B cell (primary cell): ENCODE measurements around the gene SH3GL3. TPM values are rescaled to one million over a fixed set of nuclear protein-coding genes. Genes with fewer than 3 reads are reported as not detected.

Source experiments
- ATAC-seq: fragments of 200-7000 bp; cut with Tn5 transposase; one replicate; pipeline ENCODE4 v1.10.0; 2021; ENCODE audit warnings: low read depth, mild to moderate bottlenecking, moderate number of reproducible peaks, moderate library complexity
- CTCF ChIA-PET: fragments of 350-600 bp; sonication (Branson Sonifier 250); formaldehyde crosslinking; loops from one replicate; lab custom pipeline; 2021; ENCODE audit warnings: antibody characterized with exemption, inconsistent platforms; lab: Charles Lee
- POLR2A ChIA-PET: fragments of 350-600 bp; sonication (Branson Sonifier 250); formaldehyde crosslinking; loops from one replicate; lab custom pipeline; 2021; ENCODE audit warnings: antibody characterized with exemption; lab: Charles Lee
- DNase-seq: peaks from one replicate; pipeline ENCODE4 v3.0.0; 2013
- H2AFZ ChIP-seq: 2 replicates; pipeline ENCODE4 v1.6.1; 2012; ENCODE audit warnings: mild to moderate bottlenecking, low read depth, low read length; ENCODE audit not compliant: insufficient read depth, poor library complexity, severe bottlenecking
- H3K27ac ChIP-seq, 2 donors: 1 replicate in 1 of 2; 2 replicates in 1 of 2; pipeline ENCODE4 v1.5.1; 2012 to 2013; ENCODE audit warnings: low read length in 2 of 2, mild to moderate bottlenecking in 2 of 2, moderate library complexity in 1 of 2
- H3K27me3 ChIP-seq, 4 experiments: fragments of 200-600 bp in 1 of 4; sonication (generic) in 1 of 4; replicated peaks in 1 of 4; 1 replicate in 2 of 4; 2 replicates in 2 of 4; pipeline versions ENCODE4 v1.6.1 to v1.7.0; 2013 to 2016; ENCODE audit warnings: low read length in 3 of 4, mild to moderate bottlenecking in 2 of 4, mixed read lengths in 1 of 4, moderate library complexity in 1 of 4; ENCODE audit not compliant: insufficient read depth in 4 of 4, control insufficient read depth in 3 of 4; ENCODE audit errors: control extremely low read depth in 1 of 4
- H3K36me3 ChIP-seq, 2 experiments: replicated peaks in 1 of 2; 1 replicate in 1 of 2; 2 replicates in 1 of 2; pipeline versions ENCODE4 v1.6.1 to v1.7.1; 2013; ENCODE audit warnings: low read length in 1 of 2; ENCODE audit not compliant: insufficient read depth in 2 of 2, control insufficient read depth in 1 of 2; ENCODE audit errors: control extremely low read depth in 1 of 2, extremely low read depth in 1 of 2
- H3K4me1 ChIP-seq, 2 donors: fragments of 200-600 bp in 1 of 2; sonication (generic) in 1 of 2; 1 replicate in 1 of 2; 2 replicates in 1 of 2; pipeline versions ENCODE4 v1.5.1 to v1.6.1; 2013 to 2017; ENCODE audit warnings: low read length in 2 of 2; ENCODE audit not compliant: control insufficient read depth in 2 of 2, insufficient read depth in 2 of 2
- H3K4me2 ChIP-seq: replicated peaks from 2 replicates; pipeline ENCODE3; 2012; ENCODE audit warnings: mild to moderate bottlenecking, low read depth, low read length; ENCODE audit not compliant: poor library complexity, severe bottlenecking
- H3K4me3 ChIP-seq, 5 experiments: fragments of 200-600 bp in 1 of 5; sonication (generic) in 1 of 5; 1 replicate in 3 of 5; 2 replicates in 2 of 5; pipeline versions ENCODE4 v1.5.1 to v1.7.0; 2011 to 2016; ENCODE audit warnings: low read length in 4 of 5, mild to moderate bottlenecking in 4 of 5, low read depth in 2 of 5, control low read depth in 1 of 5, moderate library complexity in 1 of 5; ENCODE audit not compliant: insufficient read depth in 1 of 5; ENCODE audit errors: control extremely low read depth in 1 of 5, extremely low read depth in 1 of 5
- H3K79me2 ChIP-seq: fragments of 200-600 bp; sonication (generic); one replicate; pipeline ENCODE4 v1.6.0; 2016; ENCODE audit warnings: low read length; ENCODE audit not compliant: control insufficient read depth, insufficient read depth
- H3K9ac ChIP-seq: fragments of 200-600 bp; sonication (generic); 2 replicates; pipeline ENCODE4 v1.6.1; 2017; ENCODE audit warnings: mild to moderate bottlenecking, low read length, moderate library complexity
- H3K9me3 ChIP-seq, 3 donors: one replicate each; pipeline versions ENCODE4 v1.6.1 to v1.7.1; 2013; ENCODE audit warnings: low read length in 2 of 3; ENCODE audit not compliant: control insufficient read depth in 2 of 3, insufficient read depth in 1 of 3; ENCODE audit errors: control extremely low read depth in 1 of 3
- H4K20me1 ChIP-seq: 2 replicates; pipeline ENCODE4 v1.6.0; 2012; ENCODE audit warnings: mild to moderate bottlenecking, low read length; ENCODE audit not compliant: insufficient read depth, control insufficient read depth, poor library complexity, severe bottlenecking
- H3K27ac Mint-ChIP-seq: one replicate; pipeline ENCODE4 v1.8.0; 2021; ENCODE audit warnings: mixed read lengths
- H3K27me3 Mint-ChIP-seq: one replicate; pipeline ENCODE4 v1.8.0; 2021; ENCODE audit warnings: mixed read lengths
- H3K4me1 Mint-ChIP-seq: one replicate; pipeline ENCODE4 v1.8.0; 2021; ENCODE audit warnings: mixed read lengths
- H3K4me3 Mint-ChIP-seq: one replicate; pipeline ENCODE4 v1.8.0; 2021; ENCODE audit warnings: mixed read lengths
- H3K9me3 Mint-ChIP-seq: one replicate; pipeline ENCODE4 v1.8.0; 2022; ENCODE audit warnings: mixed read lengths; ENCODE audit not compliant: insufficient read depth
- EZH2 ChIP-seq: IDR thresholded peaks from 2 replicates; pipeline ENCODE4 v1.6.1; 2012; ENCODE audit warnings: borderline replicate concordance, low read depth, mild to moderate bottlenecking, moderate library complexity, low read length; ENCODE audit not compliant: insufficient read depth, poor library complexity, severe bottlenecking
- WGBS: methylation state at CpG from one replicate; pipeline ENCODE4 v1.1.5; 2013; ENCODE audit warnings: missing lambda C conversion rate; ENCODE audit not compliant: insufficient coverage; 5-methylcytosine and 5-hydroxymethylcytosine counted together
- intact Hi-C: fragments of 100-400 bp; cut with micrococcal nuclease; formaldehyde crosslinking; loops from one replicate; pipeline ENCODE4 v1.10.0; 2022
- polyA plus RNA-seq: library from polyadenylated mRNA; depleted of rRNA; stranded (reverse); fragments of >200 nt; gene quantifications from 2 replicates; pipeline ENCODE4 v1.2.3, GENCODE V29; 2012
- total RNA-seq, 2 donors: library from RNA; stranded (reverse); fragments of 120-200 nt in 1 of 2; gene quantifications; 1 replicate in 1 of 2; 2 replicates in 1 of 2; pipeline versions ENCODE4 v1.2.3 to v1.2.4, GENCODE V29; 2013 to 2022
- TF ChIP-seq, protein P1 (sequence below): fragments of 200-600 bp; IDR thresholded peaks from one replicate; pipeline ENCODE4 v1.8.0; 2022; ENCODE audit warnings: antibody characterized with exemption, mild to moderate bottlenecking

Gene SH3GL3
- total and polyA plus RNA-seq, 2 donors (not counting 1 experiment from before 2014, with no cell fraction given) = not detected

DNA sequence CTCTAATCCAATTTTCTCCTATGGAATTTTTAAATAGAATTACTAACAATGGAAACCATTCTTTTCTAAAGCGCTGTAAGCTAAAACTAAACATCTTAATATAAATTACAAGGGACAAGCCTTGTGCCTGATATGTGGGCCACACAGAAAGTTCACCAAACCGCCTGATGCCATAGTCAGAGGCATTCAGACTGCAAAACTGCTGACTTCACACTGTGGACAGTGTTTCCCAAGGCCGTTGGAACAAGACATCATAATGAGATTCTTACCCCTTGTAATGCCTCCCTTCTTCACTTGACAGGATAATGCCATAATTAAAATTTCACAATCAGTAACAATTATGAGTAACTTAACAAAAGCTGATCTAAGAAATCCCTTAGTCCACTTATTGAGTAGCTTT is 14.9 kb downstream of the SH3GL3 start:
- Histone ChIP-seq H3K4me2 (no peak overlapping the region), H3K27me3 (no peaks in the 10 kb centered on the region), H2AFZ (no peak overlapping the region), H3K79me2 (no peaks in the 10 kb centered on the region), H3K9ac (no peak overlapping the region), H3K36me3 (no peaks in the 10 kb centered on the region), H3K4me3 (no peak overlapping the region), H3K27ac (no peak overlapping the region), H3K9me3 (no peaks in the 10 kb centered on the region), H4K20me1 (no peaks in the 10 kb centered on the region), H3K4me1 (no peaks in the 10 kb centered on the region)
- ATAC-seq = no peak
- no peak for TF ChIP-seq EZH2
- TF ChIP-seq, protein P1, sequence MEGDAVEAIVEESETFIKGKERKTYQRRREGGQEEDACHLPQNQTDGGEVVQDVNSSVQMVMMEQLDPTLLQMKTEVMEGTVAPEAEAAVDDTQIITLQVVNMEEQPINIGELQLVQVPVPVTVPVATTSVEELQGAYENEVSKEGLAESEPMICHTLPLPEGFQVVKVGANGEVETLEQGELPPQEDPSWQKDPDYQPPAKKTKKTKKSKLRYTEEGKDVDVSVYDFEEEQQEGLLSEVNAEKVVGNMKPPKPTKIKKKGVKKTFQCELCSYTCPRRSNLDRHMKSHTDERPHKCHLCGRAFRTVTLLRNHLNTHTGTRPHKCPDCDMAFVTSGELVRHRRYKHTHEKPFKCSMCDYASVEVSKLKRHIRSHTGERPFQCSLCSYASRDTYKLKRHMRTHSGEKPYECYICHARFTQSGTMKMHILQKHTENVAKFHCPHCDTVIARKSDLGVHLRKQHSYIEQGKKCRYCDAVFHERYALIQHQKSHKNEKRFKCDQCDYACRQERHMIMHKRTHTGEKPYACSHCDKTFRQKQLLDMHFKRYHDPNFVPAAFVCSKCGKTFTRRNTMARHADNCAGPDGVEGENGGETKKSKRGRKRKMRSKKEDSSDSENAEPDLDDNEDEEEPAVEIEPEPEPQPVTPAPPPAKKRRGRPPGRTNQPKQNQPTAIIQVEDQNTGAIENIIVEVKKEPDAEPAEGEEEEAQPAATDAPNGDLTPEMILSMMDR = no peak
- H3K4me3 Mint-ChIP-seq = no peak overlapping the region
- ChIA-PET POLR2A (no interaction called here), CTCF (no interaction called here)
- H3K4me1 Mint-ChIP-seq = no peaks in the 10 kb centered on the region
- no peak for DNase-seq
- WGBS = 100% methylated on average over 3 of the region's 3 CpGs
- intact Hi-C loops = no loop called here
- peaks cover 4% of the 10 kb centered on the region for H3K9me3 Mint-ChIP-seq
- no peak overlapping the region for H3K27ac Mint-ChIP-seq
- peaks cover 4% of the 10 kb centered on the region for H3K27me3 Mint-ChIP-seq

GRCh38 chr15:83462953-83463433 is 15.9 kb downstream of the SH3GL3 start:
- peaks cover 4% of the 10 kb centered on the region for H3K9me3 Mint-ChIP-seq
- Histone ChIP-seq H3K4me3 (no peak overlapping the region), H3K9me3 (no peaks in the 10 kb centered on the region), H3K4me1 (no peaks in the 10 kb centered on the region), H3K27ac (no peak overlapping the region), H3K36me3 (no peaks in the 10 kb centered on the region), H3K27me3 (no peaks in the 10 kb centered on the region), H3K9ac (no peak overlapping the region), H3K4me2 (no peak overlapping the region), H2AFZ (no peak overlapping the region), H3K79me2 (no peaks in the 10 kb centered on the region), H4K20me1 (no peaks in the 10 kb centered on the region)
- no peak for ATAC-seq
- H3K27ac Mint-ChIP-seq = no peak overlapping the region
- intact Hi-C loops = no loop called here
- DNase-seq = no peak
- 10% methylated on average over 2 of the region's 4 CpGs for WGBS
- POLR2A ChIA-PET = no interaction called here
- no peaks in the 10 kb centered on the region for H3K4me1 Mint-ChIP-seq
- no peak overlapping the region for H3K4me3 Mint-ChIP-seq
- CTCF ChIA-PET = no interaction called here
- peaks cover 4% of the 10 kb centered on the region for H3K27me3 Mint-ChIP-seq
- TF ChIP-seq, protein P1 = no peak
- no peak for TF ChIP-seq EZH2
